Measurements from ENCODE around the gene CHPT1. TPM values are rescaled to one million over a fixed set of nuclear protein-coding genes. Genes with fewer than 3 reads are reported as not detected.
A peak's percentile ranks its signal among the peaks of the same experiment; 100 is the strongest.
"Not testable (repeated sequence)": the region's sequence is repeated elsewhere in the genome, so short reads cannot be mapped to it uniquely, and the experiment has no call there.

CHPT1 gene
- total and polyA plus RNA-seq, 5 donors from 2014 or later = 2.8 to 15.3 (median 10.2) TPM

GRCh38 chr12:101671157-101671791 is 26.2 kb upstream of the CHPT1 start:
- peak; percentile 72 to 83 for ATAC-seq (ENCODE audit: low read depth in 2 of 2)
- H3K4me3 Mint-ChIP-seq = peak overlapping the region in 2 of 4 donors; percentile 74
- no peaks in the 10 kb centered on the region for H3K36me3 ChIP-seq (ENCODE audit: control insufficient read depth, insufficient read depth, low read length)
- H3K9me3 Mint-ChIP-seq = no peaks in the 10 kb centered on the region
- peaks cover 9% of the 10 kb centered on the region for H3K4me1 ChIP-seq (ENCODE audit: control insufficient read depth, insufficient read depth, low read length, poor library complexity, severe bottlenecking)
- H3K27ac ChIP-seq (ENCODE audit: insufficient read depth, low read length, poor library complexity, severe bottlenecking) = no peak overlapping the region
- H3K27me3 Mint-ChIP-seq = peaks cover 19% of the 10 kb centered on the region
- peak in 2 of 3 donors; percentile 52 to 81 for DNase-seq
- H3K36me3 Mint-ChIP-seq = no peaks in the 10 kb centered on the region
- peak overlapping the region; percentile 42 for H3K4me3 ChIP-seq (ENCODE audit: low read depth, low read length)
- H3K27me3 ChIP-seq (ENCODE audit: control insufficient read depth, insufficient read depth, low read length) = no peaks in the 10 kb centered on the region
- peaks cover 7 to 19% (median 14%) of the 10 kb centered on the region in 4 donors for H3K4me1 Mint-ChIP-seq
- peak overlapping the region; percentile 80 to 91 (median 83) for H3K27ac Mint-ChIP-seq
- no peaks in the 10 kb centered on the region for H3K9me3 ChIP-seq (ENCODE audit: control insufficient read depth in 2 of 2, low read length in 2 of 2)

- Histone ChIP-seq H3K4me1 (ENCODE audit: control insufficient read depth, insufficient read depth, low read length, poor library complexity, severe bottlenecking) (peaks cover 9% of the 10 kb centered on the region), H3K27ac (ENCODE audit: insufficient read depth, low read length, poor library complexity, severe bottlenecking) (no peak overlapping the region), H3K9me3 (ENCODE audit: control insufficient read depth in 2 of 2, low read length in 2 of 2) (no peaks in the 10 kb centered on the region), H3K36me3 (ENCODE audit: control insufficient read depth, insufficient read depth, low read length) (no peaks in the 10 kb centered on the region), H3K27me3 (ENCODE audit: control insufficient read depth, insufficient read depth, low read length) (no peaks in the 10 kb centered on the region), H3K4me3 (ENCODE audit: low read depth, low read length) (no peak overlapping the region)
- peak overlapping the region in 2 of 4 donors; percentile 74 for H3K4me3 Mint-ChIP-seq
- H3K27me3 Mint-ChIP-seq = peaks cover 15% of the 10 kb centered on the region
- ATAC-seq (ENCODE audit: low read depth in 2 of 2) (no peak), DNase-seq (no peak)
- no peaks in the 10 kb centered on the region for H3K36me3 Mint-ChIP-seq
- H3K27ac Mint-ChIP-seq = peak overlapping the region in 2 of 3 donors; percentile 80 to 83
- H3K9me3 Mint-ChIP-seq = no peaks in the 10 kb centered on the region
- peaks cover 7 to 19% (median 14%) of the 10 kb centered on the region in 4 donors for H3K4me1 Mint-ChIP-seq
These were observed 25.6 kb upstream of the CHPT1 start for GRCh38 chr12:101671833-101672232.

- H3K4me3 Mint-ChIP-seq = no peak overlapping the region
- Histone ChIP-seq H3K27ac (ENCODE audit: insufficient read depth, low read length, poor library complexity, severe bottlenecking) (no peak overlapping the region), H3K4me3 (ENCODE audit: low read depth, low read length) (no peak overlapping the region), H3K4me1 (ENCODE audit: control insufficient read depth, insufficient read depth, low read length, poor library complexity, severe bottlenecking) (peaks cover 9% of the 10 kb centered on the region), H3K36me3 (ENCODE audit: control insufficient read depth, insufficient read depth, low read length) (no peaks in the 10 kb centered on the region), H3K27me3 (ENCODE audit: control insufficient read depth, insufficient read depth, low read length) (peaks cover 3% of the 10 kb centered on the region), H3K9me3 (ENCODE audit: control insufficient read depth in 2 of 2, low read length in 2 of 2) (no peaks in the 10 kb centered on the region)
- peaks cover 7 to 14% (median 10%) of the 10 kb centered on the region in 4 donors for H3K4me1 Mint-ChIP-seq
- peaks cover 0 to 2% (median 0%) of the 10 kb centered on the region in 7 donors for H3K9me3 Mint-ChIP-seq
- ATAC-seq (ENCODE audit: low read depth in 2 of 2) (no peak), DNase-seq (no peak)
- H3K27me3 Mint-ChIP-seq = peaks cover 28% of the 10 kb centered on the region
- no peak overlapping the region for H3K27ac Mint-ChIP-seq
- H3K36me3 Mint-ChIP-seq = no peaks in the 10 kb centered on the region
These were observed 21.9 kb upstream of the CHPT1 start for GRCh38 chr12:101675555-101675954.

GRCh38 chr12:101676497-101676896 is 20.9 kb upstream of the CHPT1 start:
- H3K27ac ChIP-seq (ENCODE audit: insufficient read depth, low read length, poor library complexity, severe bottlenecking); H3K4me1 ChIP-seq (ENCODE audit: control insufficient read depth, insufficient read depth, low read length, poor library complexity, severe bottlenecking); H3K27me3 ChIP-seq (ENCODE audit: control insufficient read depth, insufficient read depth, low read length); H3K9me3 Mint-ChIP-seq; ATAC-seq (ENCODE audit: low read depth in 2 of 2); H3K4me3 ChIP-seq (ENCODE audit: low read depth, low read length); H3K36me3 Mint-ChIP-seq; H3K4me1 Mint-ChIP-seq; DNase-seq; H3K9me3 ChIP-seq (ENCODE audit: control insufficient read depth in 2 of 2, low read length in 2 of 2); H3K27ac Mint-ChIP-seq; H3K4me3 Mint-ChIP-seq; H3K36me3 ChIP-seq (ENCODE audit: control insufficient read depth, insufficient read depth, low read length): not testable (repeated sequence)
- H3K27me3 Mint-ChIP-seq = peaks cover 25% of the 10 kb centered on the region

GRCh38 chr12:101678081-101678480 is 19.4 kb upstream of the CHPT1 start:
- ATAC-seq (ENCODE audit: low read depth in 2 of 2) = no peak
- Histone ChIP-seq H3K27me3 (ENCODE audit: control insufficient read depth, insufficient read depth, low read length) (peaks cover 6% of the 10 kb centered on the region), H3K36me3 (ENCODE audit: control insufficient read depth, insufficient read depth, low read length) (no peaks in the 10 kb centered on the region), H3K9me3 (ENCODE audit: control insufficient read depth in 2 of 2, low read length in 2 of 2) (no peaks in the 10 kb centered on the region), H3K4me1 (ENCODE audit: control insufficient read depth, insufficient read depth, low read length, poor library complexity, severe bottlenecking) (no peaks in the 10 kb centered on the region), H3K4me3 (ENCODE audit: low read depth, low read length) (no peak overlapping the region), H3K27ac (ENCODE audit: insufficient read depth, low read length, poor library complexity, severe bottlenecking) (no peak overlapping the region)
- H3K27me3 Mint-ChIP-seq = peaks cover 23% of the 10 kb centered on the region
- no peaks in the 10 kb centered on the region for H3K4me1 Mint-ChIP-seq
- no peaks in the 10 kb centered on the region for H3K36me3 Mint-ChIP-seq
- H3K4me3 Mint-ChIP-seq = no peak overlapping the region
- no peak for DNase-seq
- no peak overlapping the region for H3K27ac Mint-ChIP-seq
- peaks cover 0 to 2% (median 0%) of the 10 kb centered on the region in 7 donors for H3K9me3 Mint-ChIP-seq

- Mint-ChIP-seq H3K36me3 (no peaks in the 10 kb centered on the region), H3K4me1 (no peaks in the 10 kb centered on the region), H3K4me3 (no peak overlapping the region), H3K27me3 (peaks cover 29% of the 10 kb centered on the region), H3K9me3 (peaks cover 0 to 5% (median 0%) of the 10 kb centered on the region in 7 donors), H3K27ac (no peak overlapping the region)
- Histone ChIP-seq H3K4me3 (ENCODE audit: low read depth, low read length) (no peak overlapping the region), H3K4me1 (ENCODE audit: control insufficient read depth, insufficient read depth, low read length, poor library complexity, severe bottlenecking) (no peaks in the 10 kb centered on the region), H3K27me3 (ENCODE audit: control insufficient read depth, insufficient read depth, low read length) (peaks cover 13% of the 10 kb centered on the region), H3K27ac (ENCODE audit: insufficient read depth, low read length, poor library complexity, severe bottlenecking) (no peak overlapping the region), H3K36me3 (ENCODE audit: control insufficient read depth, insufficient read depth, low read length) (no peaks in the 10 kb centered on the region), H3K9me3 (ENCODE audit: control insufficient read depth in 2 of 2, low read length in 2 of 2) (no peaks in the 10 kb centered on the region)
- no peak for DNase-seq
- ATAC-seq (ENCODE audit: low read depth in 2 of 2) = no peak
These were observed 17.2 kb upstream of the CHPT1 start for GRCh38 chr12:101680240-101680639.

- Histone ChIP-seq H3K27me3 (ENCODE audit: control insufficient read depth, insufficient read depth, low read length) (peaks cover 15% of the 10 kb centered on the region), H3K9me3 (ENCODE audit: control insufficient read depth in 2 of 2, low read length in 2 of 2) (no peaks in the 10 kb centered on the region), H3K4me3 (ENCODE audit: low read depth, low read length) (no peak overlapping the region), H3K4me1 (ENCODE audit: control insufficient read depth, insufficient read depth, low read length, poor library complexity, severe bottlenecking) (no peaks in the 10 kb centered on the region), H3K27ac (ENCODE audit: insufficient read depth, low read length, poor library complexity, severe bottlenecking) (no peak overlapping the region), H3K36me3 (ENCODE audit: control insufficient read depth, insufficient read depth, low read length) (no peaks in the 10 kb centered on the region)
- H3K27ac Mint-ChIP-seq = no peak overlapping the region
- no peak overlapping the region for H3K4me3 Mint-ChIP-seq
- DNase-seq = no peak
- H3K9me3 Mint-ChIP-seq = peaks cover 0 to 5% (median 0%) of the 10 kb centered on the region in 7 donors
- no peak for ATAC-seq (ENCODE audit: low read depth in 2 of 2)
- H3K36me3 Mint-ChIP-seq = no peaks in the 10 kb centered on the region
- peaks cover 25% of the 10 kb centered on the region for H3K27me3 Mint-ChIP-seq
- H3K4me1 Mint-ChIP-seq = no peaks in the 10 kb centered on the region
These were observed 16.8 kb upstream of the CHPT1 start for GRCh38 chr12:101680647-101681046.

- H3K36me3 ChIP-seq (ENCODE audit: control insufficient read depth, insufficient read depth, low read length); H3K4me3 Mint-ChIP-seq; H3K9me3 ChIP-seq (ENCODE audit: control insufficient read depth in 2 of 2, low read length in 2 of 2); DNase-seq; H3K4me1 ChIP-seq (ENCODE audit: control insufficient read depth, insufficient read depth, low read length, poor library complexity, severe bottlenecking); H3K27ac Mint-ChIP-seq; H3K36me3 Mint-ChIP-seq; H3K9me3 Mint-ChIP-seq; H3K4me1 Mint-ChIP-seq; H3K4me3 ChIP-seq (ENCODE audit: low read depth, low read length); H3K27ac ChIP-seq (ENCODE audit: insufficient read depth, low read length, poor library complexity, severe bottlenecking); ATAC-seq (ENCODE audit: low read depth in 2 of 2): not testable (repeated sequence)
- H3K27me3 ChIP-seq (ENCODE audit: control insufficient read depth, insufficient read depth, low read length) = peaks cover 17% of the 10 kb centered on the region
- H3K27me3 Mint-ChIP-seq = peaks cover 23% of the 10 kb centered on the region
These were observed 15.8 kb upstream of the CHPT1 start for GRCh38 chr12:101681627-101682026.

Measured in CD4-positive, CD25-positive, alpha-beta regulatory T cell (primary cell).